Measurements from ENCODE around the gene PROM1.

GRCh38 chr4:16029262-16029661 lies 54.6 kb downstream of the PROM1 start:
- no peak for TF ChIP-seq EZH2 (IDR thresholded peaks at IDR 0.05)
- no peak for TF ChIP-seq POLR2AphosphoS5 (IDR thresholded peaks at IDR 0.05; ENCODE audit: borderline replicate concordance, low read depth, low read length)
